Epithelial cell of prostate (primary cell): Measurements from ENCODE around the gene CSNK1D.

Experiments used
- DNase-seq: peaks from one replicate; pipeline ENCODE4 v3.0.0-alpha.2; 2011; ENCODE audit warnings: low read depth, low spot score
- H3K27ac ChIP-seq: fragments of 450-650 bp; 2 replicates; pipeline ENCODE4 v1.5.1; 2017; ENCODE audit warnings: mild to moderate bottlenecking

The CSNK1D gene

GRCh38 chr17:82296511-82297279 lies 23.2 kb upstream of the CSNK1D start:
- no peak for DNase-seq
- peak overlapping the region; percentile 100 for H3K27ac ChIP-seq

- H3K27ac ChIP-seq: peak overlapping the region; percentile 100
- no peak for DNase-seq
These were observed 21.9 kb upstream of the CSNK1D start for GRCh38 chr17:82295472-82295814.

DNA sequence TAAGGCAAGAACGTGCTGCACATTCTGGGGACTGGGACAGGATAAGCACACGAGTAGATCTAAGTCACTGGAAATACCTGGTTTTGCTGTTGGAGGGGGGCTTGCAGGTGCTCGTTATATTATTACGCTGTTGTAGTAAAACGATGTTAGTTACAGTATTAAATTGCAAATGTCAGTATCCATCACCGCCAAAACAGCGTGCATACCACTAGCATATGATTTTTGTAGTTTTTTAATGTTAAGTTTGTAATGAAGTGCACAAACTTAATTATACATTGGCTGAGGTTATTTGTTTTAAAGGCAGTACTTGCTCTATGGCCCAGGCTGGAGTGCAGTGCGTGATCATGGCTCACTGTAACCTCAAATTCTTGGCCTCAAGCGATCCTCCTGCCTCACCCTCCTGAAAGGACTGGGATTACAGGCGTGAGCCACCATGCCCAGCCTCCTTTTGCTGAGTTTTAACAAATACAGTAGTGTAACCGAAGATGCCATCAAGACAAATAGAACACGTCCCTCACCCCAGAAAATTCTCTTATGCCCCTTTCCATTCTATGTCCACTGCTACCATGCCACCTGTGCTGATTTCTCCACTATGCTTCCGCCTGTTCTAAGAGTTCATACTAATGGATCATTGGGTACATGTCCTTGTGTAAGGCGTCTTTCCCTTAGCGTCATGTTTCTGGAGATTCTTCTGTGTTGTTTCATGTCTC lies 20.7 kb upstream of the CSNK1D start:
- DNase-seq: no peak
- H3K27ac ChIP-seq: peak overlapping the region; percentile 100

DNA sequence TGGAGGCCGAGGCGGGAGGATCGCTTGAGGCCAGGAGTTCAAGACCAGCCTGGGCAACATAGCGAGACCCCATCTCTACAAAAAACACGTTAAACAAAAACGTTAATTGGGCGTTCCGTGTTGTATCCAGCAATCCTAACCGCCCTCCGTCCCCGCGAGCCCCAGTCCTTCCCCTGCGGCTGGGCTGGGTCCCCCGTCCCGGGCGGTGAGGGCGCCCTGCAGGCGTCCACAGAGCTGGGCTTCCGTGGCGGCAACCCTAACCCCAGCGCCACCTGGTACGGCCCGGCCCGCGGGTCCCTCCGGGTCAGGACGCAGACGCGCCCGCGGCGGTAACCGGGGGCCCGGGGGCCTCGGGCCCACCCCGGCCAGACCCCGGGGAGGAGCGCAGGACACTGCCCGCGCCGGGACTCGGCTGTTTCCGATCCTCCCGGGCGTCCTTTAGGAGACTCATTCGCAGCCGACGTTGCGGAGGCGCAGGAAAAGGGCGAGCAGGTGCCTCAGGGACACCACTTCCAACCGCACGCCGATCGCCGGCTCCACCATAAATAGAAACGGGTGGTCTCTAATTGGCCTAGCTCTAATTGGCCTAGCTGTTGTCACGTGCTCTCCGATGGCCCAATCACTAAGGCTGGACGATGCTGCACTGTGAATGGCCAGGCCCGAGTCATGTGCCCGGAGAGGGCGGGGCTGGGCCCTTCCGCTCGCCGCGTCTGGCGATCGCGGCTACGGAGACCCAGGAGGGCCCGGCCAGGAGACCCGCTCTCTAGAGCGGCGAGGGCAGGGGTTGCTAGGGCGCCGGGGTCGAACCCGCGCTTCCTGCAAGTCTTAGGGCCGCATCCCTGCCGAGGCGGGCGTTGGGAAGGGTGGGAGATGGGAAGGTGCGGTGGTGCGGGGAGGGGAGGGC lies 19.0 kb upstream of the CSNK1D start:
- DNase-seq: peak; percentile 92
- H3K27ac ChIP-seq: peak overlapping the region; percentile 100

- no peak for DNase-seq
- peak overlapping the region; percentile 100 for H3K27ac ChIP-seq
These were observed 18.2 kb upstream of the CSNK1D start for GRCh38 chr17:82291582-82292250.

DNA sequence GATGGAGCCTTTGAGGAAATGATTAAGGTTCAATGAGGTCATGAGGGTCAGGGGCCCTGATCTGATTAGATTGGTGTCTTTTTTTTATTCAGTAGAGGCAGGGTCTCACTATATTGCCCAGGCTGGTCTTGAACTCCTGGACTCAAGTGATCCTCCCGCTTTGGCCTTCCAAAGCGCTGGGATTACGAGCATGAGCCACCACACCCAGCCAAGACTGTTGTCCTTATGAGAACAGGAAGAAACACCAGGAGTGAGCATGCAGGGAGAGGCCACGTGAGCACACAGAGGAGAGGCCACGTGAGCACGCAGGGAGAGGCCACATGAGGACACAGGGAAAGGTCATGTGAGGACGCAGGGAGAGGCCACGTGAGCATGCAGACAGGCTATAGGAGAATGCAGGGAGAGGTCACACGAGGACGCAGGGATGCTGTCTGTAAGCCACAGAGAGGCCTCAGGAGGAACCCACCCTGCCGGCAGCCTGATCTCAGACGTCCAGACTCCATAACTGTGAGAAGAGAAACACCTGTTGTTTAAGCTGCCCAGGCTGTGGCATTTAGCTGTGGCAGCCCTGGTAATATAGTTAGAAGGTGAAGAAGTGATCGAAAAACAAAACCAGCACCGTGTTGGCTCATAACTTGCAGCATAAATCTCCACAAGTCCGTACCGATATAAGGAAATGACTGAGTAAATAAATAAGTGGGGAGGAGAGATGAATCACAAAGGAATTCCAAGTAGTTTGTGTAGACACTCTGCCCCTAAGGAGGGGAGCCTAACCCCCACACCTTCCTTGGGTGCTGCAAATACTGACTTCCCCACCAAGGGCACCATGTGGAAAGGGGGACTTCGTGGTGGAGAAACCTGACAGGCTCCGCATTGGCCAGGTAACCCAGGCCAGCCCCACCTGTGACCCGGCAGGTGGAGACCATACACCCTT lies 14.6 kb upstream of the CSNK1D start:
- peak; percentile 83 for DNase-seq

GRCh38 chr17:82287013-82287867 lies 13.7 kb upstream of the CSNK1D start:
- no peak for DNase-seq
- peak overlapping the region; percentile 100 for H3K27ac ChIP-seq

More for the DNA sequence above, 14.6 kb upstream of the CSNK1D start:
- peak overlapping the region; percentile 100 for H3K27ac ChIP-seq

DNA sequence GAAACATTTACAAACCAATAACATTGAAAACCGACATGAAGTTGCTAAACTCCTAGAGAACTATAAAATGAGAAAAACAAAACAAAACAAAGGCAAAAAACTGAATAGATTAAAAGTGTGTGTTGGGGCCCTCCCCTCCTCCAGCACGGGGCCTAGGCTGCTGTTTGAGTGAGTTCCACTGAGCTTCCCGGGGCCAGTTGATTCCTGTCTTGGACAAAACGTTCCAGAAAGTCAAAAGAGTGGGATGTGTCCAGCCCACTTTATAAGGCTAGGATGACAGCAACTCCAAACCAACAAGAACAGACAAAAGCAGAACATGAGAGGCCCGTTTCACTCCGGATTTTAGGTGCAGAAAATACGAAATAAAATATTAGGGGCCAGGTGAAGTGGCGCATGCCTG lies 11.6 kb upstream of the CSNK1D start:
- no peak for DNase-seq

GRCh38 chr17:82283208-82283749 lies 9.8 kb upstream of the CSNK1D start:
- H3K27ac ChIP-seq: peak overlapping the region; percentile 90
- no peak for DNase-seq

More for the DNA sequence above, 11.6 kb upstream of the CSNK1D start:
- H3K27ac ChIP-seq: peak overlapping the region; percentile 90

GRCh38 chr17:82282239-82283207 lies 9.0 kb upstream of the CSNK1D start:
- peak overlapping the region; percentile 90 for H3K27ac ChIP-seq
- no peak for DNase-seq

DNA sequence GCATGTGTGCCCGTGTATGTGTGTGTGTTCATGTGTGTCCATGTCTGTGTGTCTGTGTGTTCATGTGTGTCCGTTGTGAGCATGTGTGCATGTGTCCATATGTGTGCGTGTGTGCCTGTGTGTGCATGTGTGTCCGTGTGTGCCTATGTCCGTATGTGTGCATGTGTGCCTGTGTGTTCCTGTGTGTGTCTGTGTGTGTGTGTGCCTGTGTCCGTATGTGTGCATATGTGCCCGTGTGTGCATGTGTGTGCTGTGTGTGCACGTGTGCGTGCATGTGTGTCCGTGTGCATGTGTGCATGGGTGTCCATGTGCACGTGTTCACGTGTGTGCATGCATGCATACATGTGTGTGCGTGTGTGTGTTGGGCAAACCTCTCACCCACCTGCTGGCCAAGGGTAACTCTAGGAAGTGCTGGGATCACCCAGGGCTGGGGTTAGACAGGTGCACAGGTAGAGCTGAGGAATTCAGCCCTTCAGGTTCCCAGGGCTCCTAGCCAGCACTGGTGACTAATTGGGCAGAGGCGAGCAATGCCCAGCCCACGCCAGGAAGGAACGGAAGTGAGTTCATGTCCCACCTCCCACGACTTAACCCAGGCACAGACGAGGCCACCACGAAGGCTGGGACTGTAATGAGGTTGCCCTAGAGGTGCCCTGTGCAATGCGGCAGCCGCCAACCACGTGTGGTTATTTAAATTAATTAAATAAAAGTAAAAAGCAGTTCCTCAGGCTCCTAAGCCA lies 8.2 kb upstream of the CSNK1D start:
- DNase-seq: peak; percentile 73
- H3K27ac ChIP-seq: peak overlapping the region; percentile 90

DNA sequence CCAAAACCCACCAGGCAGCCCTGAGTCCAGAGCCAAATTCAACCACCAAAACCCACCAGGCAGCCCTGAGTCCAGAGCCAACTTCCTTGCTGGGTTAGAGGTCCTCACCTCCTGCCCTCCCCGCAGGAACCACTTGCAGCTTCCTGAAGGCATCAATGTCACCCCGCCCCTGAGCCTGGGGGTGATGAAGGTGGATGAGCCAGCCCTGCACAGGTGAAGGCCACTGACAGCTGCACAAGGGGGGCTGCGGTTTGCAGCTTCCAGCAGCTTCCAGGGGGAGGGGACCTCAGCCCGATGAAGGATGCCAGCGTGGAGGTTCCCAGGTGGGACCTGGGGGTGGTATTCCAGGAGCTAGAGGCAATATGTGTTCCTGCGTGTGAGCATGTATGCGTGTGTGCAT lies 7.6 kb upstream of the CSNK1D start:
- DNase-seq: no peak
- H3K27ac ChIP-seq: no peak overlapping the region

DNA sequence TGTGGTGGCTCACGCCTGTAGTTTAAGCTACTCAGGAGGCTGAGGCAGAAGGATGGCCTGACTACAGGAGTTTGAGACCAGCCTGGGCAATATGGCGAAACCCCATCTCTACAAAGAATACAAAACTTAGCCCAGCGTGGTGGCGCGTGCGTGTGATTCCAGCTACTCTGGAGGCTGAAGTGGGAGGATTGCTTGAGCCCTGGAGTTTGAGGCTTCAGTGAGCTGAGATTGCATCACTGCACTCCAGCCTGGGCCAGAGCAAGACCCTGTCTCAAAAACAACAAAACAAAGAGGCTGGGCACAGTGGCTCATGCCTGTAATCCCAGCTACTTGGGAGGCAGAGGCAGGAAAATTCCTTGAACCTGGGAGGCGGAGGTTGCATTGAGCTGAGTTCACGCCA lies 7.0 kb upstream of the CSNK1D start:
- no peak overlapping the region for H3K27ac ChIP-seq
- no peak for DNase-seq

- no peak overlapping the region for H3K27ac ChIP-seq
- no peak for DNase-seq
These were observed 5.4 kb upstream of the CSNK1D start for GRCh38 chr17:82278786-82279391.

GRCh38 chr17:82278308-82278707 lies 4.8 kb upstream of the CSNK1D start:
- DNase-seq: no peak
- H3K27ac ChIP-seq: no peak overlapping the region

DNA sequence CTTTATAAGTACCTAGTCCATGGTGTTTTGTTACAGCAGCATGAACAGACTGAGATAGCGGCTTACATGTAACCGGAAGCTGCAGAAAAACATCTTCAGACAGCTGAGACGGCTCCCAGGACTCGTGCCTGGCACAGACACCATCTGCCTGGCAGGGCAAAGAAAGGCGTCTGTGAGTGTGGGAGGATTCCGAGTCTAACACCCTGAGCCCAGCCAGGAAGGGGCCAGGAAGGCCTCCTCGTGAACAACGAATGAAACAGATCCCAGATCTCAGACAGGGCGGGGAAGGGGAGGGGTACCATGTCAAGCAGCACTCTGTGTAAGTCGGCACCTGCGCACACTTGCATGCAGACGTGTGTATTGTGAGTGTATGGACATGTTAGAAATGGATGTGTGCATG lies 4.4 kb upstream of the CSNK1D start:
- no peak for DNase-seq
- no peak overlapping the region for H3K27ac ChIP-seq
